A549 treated with DMSO at 1 μM for 4 hours (cell line): ENCODE measurements around the gene CNIH3. TPM values are rescaled to one million over a fixed set of nuclear protein-coding genes. Genes with fewer than 3 reads are reported as not detected.

Experiments used
- total RNA-seq: library from RNA; stranded (reverse); fragments of 200-300 nt; extraction: Qiagen RNA extraction; gene quantifications from 5 replicates; pipeline ENCODE4 v1.2.3, GENCODE V29; 2022; ENCODE audit warnings: low read depth

The CNIH3 gene
- 0.51 to 0.86 TPM (median 0.62 TPM) in 5 replicates for total RNA-seq

GRCh38 chr1:224615861-224616755 lies at the start of gene CNIH3:
Gene CNIH3, plus strand, starts transcription at chr1:224616317. Its CDS starts 858 bp downstream, at chr1:224617175.

Other genes with a start within 250 kb of the CNIH3 start
- 37.6 to 45.2 TPM (median 40.3 TPM) in 5 replicates for gene WDR26, start 181.5 kb upstream of the CNIH3 start, total RNA-seq